WTC11 (cell line): ENCODE results near the gene STX18. TPM values are rescaled to one million over a fixed set of nuclear protein-coding genes. Genes with fewer than 3 reads are reported as not detected.
"Not testable (repeated sequence)": the region's sequence is repeated elsewhere in the genome, so short reads cannot be mapped to it uniquely, and the experiment has no call there.

Experiments
- ATAC-seq: fragments of 200-7000 bp; cut with Tn5 transposase; 2 replicates; pipeline ENCODE4 v1.10.0; 2021; ENCODE audit warnings: mild to moderate bottlenecking, moderate library complexity
- CTCF ChIA-PET: fragments of 300-600 bp; sonication (Branson Sonifier 250); formaldehyde crosslinking; loops from one replicate; lab custom pipeline; 2021; ENCODE audit warnings: antibody characterized with exemption; lab: Charles Lee
- POLR2A ChIA-PET: fragments of 350-600 bp; sonication (Branson Sonifier 250); formaldehyde crosslinking; loops from one replicate; lab custom pipeline; 2021; ENCODE audit warnings: antibody characterized with exemption; lab: Charles Lee
- DNase-seq: peaks from one replicate; pipeline ENCODE4 v3.0.0; 2021; ENCODE audit warnings: low spot score
- H3K27ac Mint-ChIP-seq: 2 replicates; pipeline ENCODE4 v1.8.0; 2021; ENCODE audit warnings: mixed read lengths
- H3K27me3 Mint-ChIP-seq: 2 replicates; pipeline ENCODE4 v1.8.0; 2021; ENCODE audit warnings: low read depth, mild to moderate bottlenecking, moderate library complexity, mixed read lengths
- H3K36me3 Mint-ChIP-seq: 2 replicates; pipeline ENCODE4 v1.8.0; 2021; ENCODE audit warnings: mixed read lengths
- H3K4me1 Mint-ChIP-seq: 2 replicates; pipeline ENCODE4 v1.8.0; 2022; ENCODE audit warnings: mixed read lengths
- H3K4me3 Mint-ChIP-seq: 2 replicates; pipeline ENCODE4 v1.8.0; 2021; ENCODE audit warnings: mild to moderate bottlenecking, moderate library complexity, mixed read lengths
- H3K9me3 Mint-ChIP-seq: 2 replicates; pipeline ENCODE4 v1.8.0; 2021; ENCODE audit warnings: mixed read lengths
- CBFB ChIP-seq: sonication (generic); formaldehyde crosslinking; IDR thresholded peaks from 2 replicates; pipeline ENCODE4 v1.8.1; 2022; ENCODE audit warnings: mild to moderate bottlenecking, low read depth, missing genetic modification reagents
- ETV6 ChIP-seq: sonication (generic); formaldehyde crosslinking; IDR thresholded peaks from 2 replicates; pipeline ENCODE4 v1.8.1; 2022; ENCODE audit warnings: mild to moderate bottlenecking, missing genetic modification reagents
- FOXJ3 ChIP-seq: sonication (generic); formaldehyde crosslinking; IDR thresholded peaks from 2 replicates; pipeline ENCODE4 v1.9.0; 2021; ENCODE audit warnings: missing genetic modification reagents, mild to moderate bottlenecking, borderline replicate concordance
- NFE2L1 ChIP-seq: sonication (generic); formaldehyde crosslinking; IDR thresholded peaks from 2 replicates; pipeline ENCODE4 v1.8.1; 2023; ENCODE audit warnings: missing genetic modification reagents
- TCF7 ChIP-seq: sonication (generic); formaldehyde crosslinking; IDR thresholded peaks from 2 replicates; pipeline ENCODE4 v1.8.0; 2022; ENCODE audit warnings: mild to moderate bottlenecking, low read depth, missing genetic modification reagents, moderate library complexity
- TP53 ChIP-seq: sonication (generic); formaldehyde crosslinking; IDR thresholded peaks from 2 replicates; pipeline ENCODE4 v1.8.1; 2023; ENCODE audit warnings: mild to moderate bottlenecking, missing genetic modification reagents
- ZNF219 ChIP-seq: sonication (generic); formaldehyde crosslinking; IDR thresholded peaks from 2 replicates; pipeline ENCODE4 v1.8.0; 2023; ENCODE audit warnings: missing genetic modification reagents, mild to moderate bottlenecking, borderline replicate concordance
- ZNF416 ChIP-seq: fragments of 250-450 bp; sonication (Bioruptor Pico); IDR thresholded peaks from 2 replicates; pipeline ENCODE4 v1.9.0; 2021; ENCODE audit warnings: mild to moderate bottlenecking, inconsistent platforms
- total RNA-seq: library from RNA; stranded (reverse); gene quantifications from 3 replicates; pipeline ENCODE4 v1.2.3, GENCODE V29; 2021
- TF ChIP-seq, protein P1 (sequence below): fragments of 250-450 bp; sonication (Bioruptor Pico); conservative IDR thresholded peaks from 2 replicates; pipeline ENCODE4 v1.9.0; 2021; ENCODE audit warnings: mild to moderate bottlenecking
- TF ChIP-seq, protein P2 (sequence below): sonication (generic); formaldehyde crosslinking; IDR thresholded peaks from 2 replicates; pipeline ENCODE4 v1.8.1; 2023; ENCODE audit warnings: mild to moderate bottlenecking, missing genetic modification reagents
- TF ChIP-seq, protein P3 (sequence below): fragments of 250-450 bp; sonication (Bioruptor Pico); IDR thresholded peaks from 2 replicates; pipeline ENCODE4 v1.9.0; 2021; ENCODE audit warnings: mild to moderate bottlenecking
- TF ChIP-seq, protein P4 (sequence below): sonication (generic); formaldehyde crosslinking; IDR thresholded peaks from 2 replicates; pipeline ENCODE4 v1.8.1; 2023; ENCODE audit warnings: mild to moderate bottlenecking, missing genetic modification reagents, moderate library complexity
- TF ChIP-seq, protein P5 (sequence below): sonication (generic); formaldehyde crosslinking; IDR thresholded peaks from 2 replicates; pipeline ENCODE4 v1.8.0; 2023; ENCODE audit warnings: missing genetic modification reagents, mild to moderate bottlenecking, borderline replicate concordance

The STX18 gene
- total RNA-seq, 1 experiment from 2014 or later: 16.9 TPM

DNA sequence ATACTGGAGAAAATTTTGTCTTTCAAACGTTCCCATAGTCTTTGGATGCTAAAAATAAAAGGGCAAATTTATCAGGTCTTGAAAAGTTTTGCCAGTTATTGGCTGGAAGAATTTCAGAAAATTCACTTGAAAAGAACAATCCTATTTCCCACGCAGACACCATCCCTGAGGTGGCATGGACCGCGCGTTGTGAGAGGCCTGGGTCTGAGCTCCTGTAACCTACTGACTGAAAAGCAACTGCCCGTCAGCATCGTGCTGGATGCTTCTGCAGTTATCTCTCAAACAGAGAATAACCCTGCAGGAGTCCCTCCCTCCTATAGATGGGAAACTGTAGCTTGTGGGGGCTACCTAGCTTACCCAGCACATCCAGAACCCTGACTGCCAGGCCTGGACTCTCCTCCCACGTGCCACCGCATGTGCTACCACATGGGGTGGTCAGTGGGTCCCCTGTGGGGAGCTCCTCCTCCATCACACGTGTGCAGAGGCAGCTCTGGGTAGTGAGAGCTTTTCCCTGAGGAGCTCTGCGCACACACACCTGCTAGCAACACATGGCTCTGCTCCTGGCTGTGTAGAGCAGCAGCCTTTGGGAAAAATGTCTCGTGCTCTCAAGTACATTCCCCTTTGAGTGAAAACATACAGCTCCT is 118.9 kb downstream of the STX18 start:
- H3K4me3 Mint-ChIP-seq: no peak overlapping the region
- CTCF ChIA-PET: interaction anchor here (1.5 to 2.1 kb wide), 2 partner anchors 18 to 38 kb away, joined by 4 to 11 read pairs; no protein-coding TSS in a partner anchor
- 0 out of 2 replicates have a peak overlapping the region, but pooled peaks have one; percentile 4 for H3K27ac Mint-ChIP-seq
- ATAC-seq: no peak
- TF ChIP-seq TP53 (CRISPR knock-in tag): no peak
- TF ChIP-seq, protein P1, sequence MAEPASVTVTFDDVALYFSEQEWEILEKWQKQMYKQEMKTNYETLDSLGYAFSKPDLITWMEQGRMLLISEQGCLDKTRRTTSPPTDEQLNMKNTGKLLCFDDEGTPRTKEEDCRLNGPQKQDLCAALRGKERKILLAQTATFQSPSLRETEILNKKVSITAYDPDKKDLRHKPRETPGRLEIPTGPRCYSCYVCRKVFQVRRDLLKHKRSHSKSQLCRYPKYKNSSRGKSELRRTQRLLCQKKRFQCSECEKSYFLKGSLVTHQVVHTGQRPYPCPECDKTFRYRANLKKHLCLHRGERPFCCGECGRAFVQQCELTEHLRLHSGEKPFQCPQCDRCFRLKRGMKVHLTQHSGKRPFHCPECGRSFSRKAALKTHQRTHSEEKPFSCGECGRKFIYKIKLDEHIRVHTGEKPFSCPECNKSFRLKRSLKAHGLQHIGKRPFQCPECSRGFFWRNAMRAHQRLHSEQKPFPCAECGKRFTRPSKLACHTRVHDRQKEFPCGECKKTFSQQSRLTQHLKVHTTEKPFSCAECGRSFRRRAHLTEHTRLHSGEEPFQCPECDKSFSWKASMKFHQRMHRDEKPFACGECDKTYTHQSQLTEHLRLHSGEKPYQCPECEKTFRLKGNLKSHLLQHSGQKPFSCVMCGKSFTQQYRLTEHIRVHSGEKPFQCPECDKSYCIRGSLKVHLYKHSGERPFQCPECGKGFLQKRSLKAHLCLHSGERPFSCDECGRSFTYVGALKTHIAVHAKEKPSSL (CRISPR knock-in tag): no peak
- no peak for TF ChIP-seq ETV6 (CRISPR knock-in tag)
- no peak for TF ChIP-seq ZNF219
- no peak for TF ChIP-seq ZNF416 (CRISPR knock-in tag)
- peaks cover 33% of the 10 kb centered on the region for H3K36me3 Mint-ChIP-seq
- H3K27me3 Mint-ChIP-seq: no peaks in the 10 kb centered on the region
- peaks cover 49% of the 10 kb centered on the region for H3K4me1 Mint-ChIP-seq
- DNase-seq: no peak
- POLR2A ChIA-PET: no interaction called here
- H3K9me3 Mint-ChIP-seq: no peaks in the 10 kb centered on the region

DNA sequence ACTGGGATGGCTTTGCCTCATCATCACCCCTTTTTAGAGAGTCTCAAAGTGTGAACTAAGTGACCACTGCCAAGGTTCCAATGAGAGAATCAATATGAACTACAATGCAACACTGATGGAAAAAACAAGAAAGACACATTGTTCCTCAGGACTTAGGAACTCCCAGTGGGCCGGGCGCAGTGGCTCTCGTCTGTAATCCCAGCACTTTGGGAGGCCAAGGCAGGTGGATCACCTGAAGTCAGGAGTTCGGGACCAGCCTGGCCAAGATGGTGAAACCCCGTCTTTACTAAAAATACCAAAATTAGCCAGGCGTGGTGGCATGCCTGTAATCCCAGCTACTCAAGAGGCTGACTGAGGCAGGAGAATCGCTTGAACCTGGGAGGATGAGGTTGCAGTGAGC is 119.7 kb downstream of the STX18 start:
- ATAC-seq, H3K27ac Mint-ChIP-seq, POLR2A ChIA-PET, DNase-seq, H3K27me3 Mint-ChIP-seq, CTCF ChIA-PET, H3K9me3 Mint-ChIP-seq, H3K4me3 Mint-ChIP-seq: not testable (repeated sequence)
- Mint-ChIP-seq H3K36me3 (peaks cover 33% of the 10 kb centered on the region), H3K4me1 (peaks cover 43% of the 10 kb centered on the region)

DNA sequence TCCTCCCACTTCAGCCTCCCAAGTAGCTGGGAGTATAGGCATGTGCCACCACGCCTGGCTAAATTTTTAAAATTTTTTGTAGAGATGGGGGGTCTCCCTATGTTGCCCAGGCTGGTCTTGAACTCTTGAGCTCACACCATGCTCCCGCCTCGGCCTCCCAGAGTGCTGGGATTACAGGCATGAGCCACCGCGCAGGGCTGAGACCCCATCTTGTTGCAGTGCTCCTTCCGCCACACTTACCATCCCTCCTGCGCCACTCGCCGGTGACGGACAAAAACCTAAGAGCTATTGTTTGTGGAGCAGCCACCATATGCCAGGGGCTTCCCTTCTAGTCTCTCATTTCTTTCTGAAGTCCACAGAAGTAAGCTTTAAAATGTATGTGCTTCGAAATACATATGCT is 120.5 kb downstream of the STX18 start:
- peaks cover 35% of the 10 kb centered on the region for H3K36me3 Mint-ChIP-seq
- no peaks in the 10 kb centered on the region for H3K9me3 Mint-ChIP-seq
- ATAC-seq (no peak), DNase-seq (no peak)
- H3K4me1 Mint-ChIP-seq: peaks cover 35% of the 10 kb centered on the region
- POLR2A ChIA-PET: no interaction called here
- CTCF ChIA-PET: no interaction called here
- H3K4me3 Mint-ChIP-seq: no peak overlapping the region
- peak overlapping the region; percentile 14; the same call in 1 of the 2 replicates for H3K27ac Mint-ChIP-seq
- TF ChIP-seq NFE2L1 (CRISPR knock-in tag) (no peak), TCF7 (CRISPR knock-in tag) (no peak)
- TF ChIP-seq, protein P2, sequence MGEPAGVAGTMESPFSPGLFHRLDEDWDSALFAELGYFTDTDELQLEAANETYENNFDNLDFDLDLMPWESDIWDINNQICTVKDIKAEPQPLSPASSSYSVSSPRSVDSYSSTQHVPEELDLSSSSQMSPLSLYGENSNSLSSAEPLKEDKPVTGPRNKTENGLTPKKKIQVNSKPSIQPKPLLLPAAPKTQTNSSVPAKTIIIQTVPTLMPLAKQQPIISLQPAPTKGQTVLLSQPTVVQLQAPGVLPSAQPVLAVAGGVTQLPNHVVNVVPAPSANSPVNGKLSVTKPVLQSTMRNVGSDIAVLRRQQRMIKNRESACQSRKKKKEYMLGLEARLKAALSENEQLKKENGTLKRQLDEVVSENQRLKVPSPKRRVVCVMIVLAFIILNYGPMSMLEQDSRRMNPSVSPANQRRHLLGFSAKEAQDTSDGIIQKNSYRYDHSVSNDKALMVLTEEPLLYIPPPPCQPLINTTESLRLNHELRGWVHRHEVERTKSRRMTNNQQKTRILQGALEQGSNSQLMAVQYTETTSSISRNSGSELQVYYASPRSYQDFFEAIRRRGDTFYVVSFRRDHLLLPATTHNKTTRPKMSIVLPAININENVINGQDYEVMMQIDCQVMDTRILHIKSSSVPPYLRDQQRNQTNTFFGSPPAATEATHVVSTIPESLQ (CRISPR knock-in tag): no peak
- H3K27me3 Mint-ChIP-seq: no peaks in the 10 kb centered on the region

DNA sequence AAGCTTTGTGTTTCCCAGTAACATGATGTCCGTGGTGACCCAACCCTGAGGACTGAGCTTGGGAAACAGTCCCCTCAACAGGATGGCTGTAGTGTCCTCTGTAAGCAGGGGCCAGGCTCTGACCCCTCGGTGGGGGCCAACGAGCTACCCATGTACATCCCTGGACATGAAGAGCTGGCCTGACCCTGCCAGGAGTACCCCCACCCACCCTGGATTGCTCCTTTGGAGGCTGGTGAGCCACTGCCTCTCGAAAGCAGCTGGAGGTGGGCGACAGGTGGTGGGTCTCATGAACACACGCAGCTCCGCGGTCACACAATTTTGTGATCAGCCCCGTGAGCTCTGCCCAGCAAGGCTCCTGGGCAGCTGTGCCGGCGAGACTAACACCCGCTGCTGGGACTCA is 121.4 kb downstream of the STX18 start:
- Mint-ChIP-seq H3K9me3 (0 out of 2 replicates have a peak, but pooled peaks cover 4% of the 10 kb centered on the region), H3K4me3 (no peak overlapping the region), H3K4me1 (peaks cover 26% of the 10 kb centered on the region), H3K27ac (no peak overlapping the region), H3K36me3 (peaks cover 42% of the 10 kb centered on the region), H3K27me3 (no peaks in the 10 kb centered on the region)
- no peak for ATAC-seq
- ChIA-PET POLR2A (no interaction called here), CTCF (no interaction called here)
- DNase-seq: no peak
- TF ChIP-seq FOXJ3 (no peak), CBFB (CRISPR knock-in tag) (no peak)
- TF ChIP-seq, protein P3, sequence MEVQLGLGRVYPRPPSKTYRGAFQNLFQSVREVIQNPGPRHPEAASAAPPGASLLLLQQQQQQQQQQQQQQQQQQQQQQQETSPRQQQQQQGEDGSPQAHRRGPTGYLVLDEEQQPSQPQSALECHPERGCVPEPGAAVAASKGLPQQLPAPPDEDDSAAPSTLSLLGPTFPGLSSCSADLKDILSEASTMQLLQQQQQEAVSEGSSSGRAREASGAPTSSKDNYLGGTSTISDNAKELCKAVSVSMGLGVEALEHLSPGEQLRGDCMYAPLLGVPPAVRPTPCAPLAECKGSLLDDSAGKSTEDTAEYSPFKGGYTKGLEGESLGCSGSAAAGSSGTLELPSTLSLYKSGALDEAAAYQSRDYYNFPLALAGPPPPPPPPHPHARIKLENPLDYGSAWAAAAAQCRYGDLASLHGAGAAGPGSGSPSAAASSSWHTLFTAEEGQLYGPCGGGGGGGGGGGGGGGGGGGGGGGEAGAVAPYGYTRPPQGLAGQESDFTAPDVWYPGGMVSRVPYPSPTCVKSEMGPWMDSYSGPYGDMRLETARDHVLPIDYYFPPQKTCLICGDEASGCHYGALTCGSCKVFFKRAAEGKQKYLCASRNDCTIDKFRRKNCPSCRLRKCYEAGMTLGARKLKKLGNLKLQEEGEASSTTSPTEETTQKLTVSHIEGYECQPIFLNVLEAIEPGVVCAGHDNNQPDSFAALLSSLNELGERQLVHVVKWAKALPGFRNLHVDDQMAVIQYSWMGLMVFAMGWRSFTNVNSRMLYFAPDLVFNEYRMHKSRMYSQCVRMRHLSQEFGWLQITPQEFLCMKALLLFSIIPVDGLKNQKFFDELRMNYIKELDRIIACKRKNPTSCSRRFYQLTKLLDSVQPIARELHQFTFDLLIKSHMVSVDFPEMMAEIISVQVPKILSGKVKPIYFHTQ (CRISPR knock-in tag): no peak
- TF ChIP-seq, protein P4, sequence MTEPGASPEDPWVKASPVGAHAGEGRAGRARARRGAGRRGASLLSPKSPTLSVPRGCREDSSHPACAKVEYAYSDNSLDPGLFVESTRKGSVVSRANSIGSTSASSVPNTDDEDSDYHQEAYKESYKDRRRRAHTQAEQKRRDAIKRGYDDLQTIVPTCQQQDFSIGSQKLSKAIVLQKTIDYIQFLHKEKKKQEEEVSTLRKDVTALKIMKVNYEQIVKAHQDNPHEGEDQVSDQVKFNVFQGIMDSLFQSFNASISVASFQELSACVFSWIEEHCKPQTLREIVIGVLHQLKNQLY (CRISPR knock-in tag): no peak
- TF ChIP-seq, protein P5, sequence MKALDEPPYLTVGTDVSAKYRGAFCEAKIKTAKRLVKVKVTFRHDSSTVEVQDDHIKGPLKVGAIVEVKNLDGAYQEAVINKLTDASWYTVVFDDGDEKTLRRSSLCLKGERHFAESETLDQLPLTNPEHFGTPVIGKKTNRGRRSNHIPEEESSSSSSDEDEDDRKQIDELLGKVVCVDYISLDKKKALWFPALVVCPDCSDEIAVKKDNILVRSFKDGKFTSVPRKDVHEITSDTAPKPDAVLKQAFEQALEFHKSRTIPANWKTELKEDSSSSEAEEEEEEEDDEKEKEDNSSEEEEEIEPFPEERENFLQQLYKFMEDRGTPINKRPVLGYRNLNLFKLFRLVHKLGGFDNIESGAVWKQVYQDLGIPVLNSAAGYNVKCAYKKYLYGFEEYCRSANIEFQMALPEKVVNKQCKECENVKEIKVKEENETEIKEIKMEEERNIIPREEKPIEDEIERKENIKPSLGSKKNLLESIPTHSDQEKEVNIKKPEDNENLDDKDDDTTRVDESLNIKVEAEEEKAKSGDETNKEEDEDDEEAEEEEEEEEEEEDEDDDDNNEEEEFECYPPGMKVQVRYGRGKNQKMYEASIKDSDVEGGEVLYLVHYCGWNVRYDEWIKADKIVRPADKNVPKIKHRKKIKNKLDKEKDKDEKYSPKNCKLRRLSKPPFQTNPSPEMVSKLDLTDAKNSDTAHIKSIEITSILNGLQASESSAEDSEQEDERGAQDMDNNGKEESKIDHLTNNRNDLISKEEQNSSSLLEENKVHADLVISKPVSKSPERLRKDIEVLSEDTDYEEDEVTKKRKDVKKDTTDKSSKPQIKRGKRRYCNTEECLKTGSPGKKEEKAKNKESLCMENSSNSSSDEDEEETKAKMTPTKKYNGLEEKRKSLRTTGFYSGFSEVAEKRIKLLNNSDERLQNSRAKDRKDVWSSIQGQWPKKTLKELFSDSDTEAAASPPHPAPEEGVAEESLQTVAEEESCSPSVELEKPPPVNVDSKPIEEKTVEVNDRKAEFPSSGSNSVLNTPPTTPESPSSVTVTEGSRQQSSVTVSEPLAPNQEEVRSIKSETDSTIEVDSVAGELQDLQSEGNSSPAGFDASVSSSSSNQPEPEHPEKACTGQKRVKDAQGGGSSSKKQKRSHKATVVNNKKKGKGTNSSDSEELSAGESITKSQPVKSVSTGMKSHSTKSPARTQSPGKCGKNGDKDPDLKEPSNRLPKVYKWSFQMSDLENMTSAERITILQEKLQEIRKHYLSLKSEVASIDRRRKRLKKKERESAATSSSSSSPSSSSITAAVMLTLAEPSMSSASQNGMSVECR (CRISPR knock-in tag): no peak
